Spleen (tissue), 11 donors: Measurements from ENCODE around the gene FAT1. TPM values are rescaled to one million over a fixed set of nuclear protein-coding genes. Genes with fewer than 3 reads are reported as not detected.

Experiments used
- DNase-seq: peaks from one replicate; pipeline ENCODE4 v3.0.0-alpha.2; 2020
- H3K27ac ChIP-seq, 8 donors: fragments of 200-600 bp; sonication (generic) in 7 of 8; 1 replicate in 4 of 8; 2 replicates in 4 of 8; pipeline versions ENCODE4 v1.5.0 to v1.8.0; 2016 to 2021; ENCODE audit warnings: inconsistent platforms in 4 of 8, mild to moderate bottlenecking in 4 of 8, moderate library complexity in 1 of 8
- H3K27me3 ChIP-seq, 7 donors: fragments of 200-600 bp; sonication (generic) in 6 of 7; replicated peaks in 1 of 7; 1 replicate in 4 of 7; 2 replicates in 3 of 7; pipeline versions ENCODE4 v1.5.0 to v1.8.0; 2016 to 2021; ENCODE audit warnings: inconsistent platforms in 3 of 7, mild to moderate bottlenecking in 1 of 7
- H3K36me3 ChIP-seq, 6 donors: fragments of 200-600 bp; sonication (generic) in 5 of 6; 1 replicate in 4 of 6; 2 replicates in 2 of 6; pipeline versions ENCODE4 v1.5.0 to v1.8.0; 2016 to 2021; ENCODE audit warnings: inconsistent platforms in 2 of 6
- H3K4me1 ChIP-seq, 6 donors: fragments of 200-600 bp; sonication (generic) in 5 of 6; 1 replicate in 3 of 6; 2 replicates in 3 of 6; pipeline versions ENCODE4 v1.5.0 to v1.8.0; 2016 to 2021; ENCODE audit warnings: inconsistent platforms in 3 of 6
- H3K4me3 ChIP-seq, 8 donors: fragments of 200-600 bp; sonication (generic) in 7 of 8; 1 replicate in 4 of 8; 2 replicates in 4 of 8; pipeline versions ENCODE4 v1.5.0 to v1.8.0; 2016 to 2021; ENCODE audit warnings: inconsistent platforms in 4 of 8, mild to moderate bottlenecking in 4 of 8, moderate library complexity in 2 of 8
- H3K9me3 ChIP-seq, 8 donors: fragments of 200-600 bp; sonication (generic) in 7 of 8; 1 replicate in 4 of 8; 2 replicates in 4 of 8; pipeline versions ENCODE4 v1.5.0 to v1.8.0; 2016 to 2021; ENCODE audit warnings: inconsistent platforms in 4 of 8
- CTCF ChIP-seq, 11 experiments: fragments of 200-600 bp in 7 of 11; fragments of 450-650 bp in 4 of 11; sonication (generic) in 4 of 11; IDR thresholded peaks in 8 of 11; conservative IDR thresholded peaks in 3 of 11; 1 replicate in 7 of 11; 2 replicates in 4 of 11; pipeline versions ENCODE4 v1.4.0 to v1.8.0; 2016 to 2021; ENCODE audit warnings: antibody characterized with exemption in 11 of 11, inconsistent platforms in 4 of 11, mild to moderate bottlenecking in 1 of 11
- POLR2A ChIP-seq, 3 donors: fragments of 450-650 bp; IDR thresholded peaks; one replicate each; pipeline ENCODE4 v1.5.1; 2017; ENCODE audit warnings: antibody characterized with exemption in 3 of 3, mild to moderate bottlenecking in 1 of 3
- POLR2AphosphoS5 ChIP-seq, 3 donors: sonication (generic); formaldehyde crosslinking; IDR thresholded peaks; one replicate each; pipeline ENCODE4 v1.5.1; 2017; ENCODE audit warnings: antibody characterized with exemption in 3 of 3
- WGBS, 5 donors: extraction: QIAGEN DNeasy Blood & Tissue Kit in 3 of 5; methylation state at CpG; one replicate each; pipeline versions ENCODE4 v1.1.5 to v1.1.7; 2013 to 2018; 5-methylcytosine and 5-hydroxymethylcytosine counted together
- intact Hi-C: fragments of 100-400 bp; cut with DNase I; formaldehyde crosslinking; loops from one replicate; pipeline ENCODE4 v1.15.0; 2023; ENCODE audit warnings: low total_unique reads
- polyA plus RNA-seq, 3 donors: library from polyadenylated mRNA; stranded (reverse); fragments of 200-250 nt; gene quantifications; one replicate each; pipeline ENCODE4 v1.2.1, GENCODE V29; 2013
- total RNA-seq, 7 donors: library from RNA; depleted of rRNA in 3 of 7; stranded (reverse); fragments of >200 nt in 3 of 7; fragmentation: NEBNext Ultra II Directional in 4 of 7; extraction: Animal tissue kit (Norgen Biotek cat#: 25700) in 4 of 7; gene quantifications; one replicate each; pipeline versions ENCODE4 v1.1.0 to v1.2.1, GENCODE V29; 2016 to 2021
- donor health status: healthy with polysubstance abuse.
- donor health status: DM: no; HTN: no; CAD: no; lungs with moderate emphysema.
- donor health status: DM: no; HTN: no; CAD: no.
- donor health status: Bipolar disorder and iron deficiency.
- donor health status: healthy.
- donor health status: DM: no; HTN: no; CAD: no.
- donor health status: DM: yes; HTN: yes; CAD: no.

The FAT1 gene
- total and polyA plus RNA-seq, 10 donors: 0.87 to 20.0 (median 4.6) TPM

- no peak overlapping the region for H3K27ac ChIP-seq
- intact Hi-C loops: no loop called here
- WGBS, 5 donors: 89 to 94% (median 93%) methylated on average over 17 of the region's 17 CpGs
Observed at GRCh38 chr4:186698525-186698924, 25.1 kb downstream of the FAT1 start.

GRCh38 chr4:186698028-186698427 lies 25.6 kb downstream of the FAT1 start:
- H3K4me3 ChIP-seq: no peak overlapping the region
- H3K36me3 ChIP-seq: no peaks in the 10 kb centered on the region
- H3K4me1 ChIP-seq: no peaks in the 10 kb centered on the region
- H3K27me3 ChIP-seq: peaks cover 0 to 3% (median 0%) of the 10 kb centered on the region in 7 donors
- no peak overlapping the region for H3K27ac ChIP-seq
- intact Hi-C loops: no loop called here
- no peak for DNase-seq
- H3K9me3 ChIP-seq: no peaks in the 10 kb centered on the region
- WGBS, 5 donors: 83 to 92% (median 88%) methylated on average over 11 to 12 of the region's 12 CpGs
- TF ChIP-seq POLR2AphosphoS5 (IDR thresholded peaks at IDR 0.05): no peak
- no peak for TF ChIP-seq POLR2A (IDR thresholded peaks at IDR 0.05)

More at GRCh38 chr4:186698525-186698924, 25.1 kb downstream of the FAT1 start:
- TF ChIP-seq POLR2AphosphoS5 (IDR thresholded peaks at IDR 0.05): no peak
- DNase-seq: no peak
- Histone ChIP-seq H3K27me3 (peaks cover 0 to 3% (median 0%) of the 10 kb centered on the region in 7 donors), H3K9me3 (no peaks in the 10 kb centered on the region), H3K36me3 (no peaks in the 10 kb centered on the region), H3K4me1 (no peaks in the 10 kb centered on the region), H3K4me3 (no peak overlapping the region)

- Histone ChIP-seq H3K4me1 (no peaks in the 10 kb centered on the region), H3K27ac (no peak overlapping the region), H3K36me3 (no peaks in the 10 kb centered on the region), H3K4me3 (no peak overlapping the region), H3K9me3 (no peaks in the 10 kb centered on the region), H3K27me3 (peaks cover 0 to 3% (median 0%) of the 10 kb centered on the region in 7 donors)
- intact Hi-C loops: no loop called here
- TF ChIP-seq POLR2AphosphoS5 (IDR thresholded peaks at IDR 0.05) (no peak), POLR2A (IDR thresholded peaks at IDR 0.05) (no peak), CTCF (IDR thresholded peaks at IDR 0.05 in 8 of 11, conservative IDR thresholded peaks at IDR 0.05 in 3 of 11) (no peak)
- DNase-seq: no peak
- WGBS, 5 donors: 79 to 92% (median 81%) methylated on average over 4 of the region's 4 CpGs
Observed at GRCh38 chr4:186695392-186695791, 28.3 kb downstream of the FAT1 start.

- 58 to 75% (median 73%) methylated on average over 3 of the region's 3 CpGs for WGBS, 5 donors
- no peak overlapping the region for H3K27ac ChIP-seq
Observed at GRCh38 chr4:186693894-186694293, 29.8 kb downstream of the FAT1 start.

More at GRCh38 chr4:186693894-186694293, 29.8 kb downstream of the FAT1 start:
- Histone ChIP-seq H3K4me3 (no peak overlapping the region), H3K4me1 (no peaks in the 10 kb centered on the region), H3K9me3 (no peaks in the 10 kb centered on the region), H3K36me3 (no peaks in the 10 kb centered on the region), H3K27me3 (peaks cover 0 to 3% (median 0%) of the 10 kb centered on the region in 7 donors)
- DNase-seq: no peak
- intact Hi-C loops: no loop called here
- TF ChIP-seq CTCF (IDR thresholded peaks at IDR 0.05 in 8 of 11, conservative IDR thresholded peaks at IDR 0.05 in 3 of 11) (no peak), POLR2AphosphoS5 (IDR thresholded peaks at IDR 0.05) (no peak), POLR2A (IDR thresholded peaks at IDR 0.05) (no peak)
